Measurements from ENCODE around the gene MGRN1.
"Not testable (repeated sequence)": the region's sequence is repeated elsewhere in the genome, so short reads cannot be mapped to it uniquely, and the experiment has no call there.

The MGRN1 gene

DNA sequence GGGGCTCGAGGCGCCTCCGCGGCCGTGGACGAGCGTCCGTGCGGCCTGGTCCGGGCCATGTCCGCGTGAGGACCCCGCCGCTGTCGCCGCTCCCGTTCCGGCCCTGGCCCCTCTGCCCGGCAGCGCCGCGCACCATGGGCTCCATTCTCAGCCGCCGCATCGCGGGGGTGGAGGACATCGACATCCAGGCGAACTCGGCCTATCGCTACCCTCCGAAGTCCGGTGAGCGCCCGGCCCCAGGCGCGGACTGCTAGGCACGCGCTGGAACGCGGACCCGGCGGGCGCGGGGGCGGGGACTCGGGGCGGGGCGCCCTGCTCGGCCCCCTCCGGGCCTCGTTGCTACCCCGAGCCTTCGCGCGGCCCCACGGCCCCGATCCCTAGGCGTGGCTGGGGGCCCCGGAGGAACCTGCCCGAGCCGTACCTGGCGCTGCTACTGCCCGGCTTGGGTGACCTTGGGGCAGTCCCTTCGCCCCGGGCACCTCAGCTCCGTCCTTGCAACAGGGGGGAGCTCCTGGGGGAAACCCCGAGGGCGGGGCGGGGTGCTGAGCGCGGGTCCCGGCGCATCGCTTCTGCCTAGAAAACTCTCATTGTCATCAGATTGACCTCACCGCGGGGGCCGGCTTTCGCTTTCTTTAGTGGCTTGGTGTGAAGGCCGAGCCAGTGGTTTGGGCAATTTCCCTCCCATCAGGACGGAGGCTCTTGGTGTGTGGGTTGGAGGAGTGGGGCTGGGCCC lies 367 bp downstream of the MGRN1 start:
- DNase-seq (ENCODE audit: low read depth, low spot score) = no peak

DNA sequence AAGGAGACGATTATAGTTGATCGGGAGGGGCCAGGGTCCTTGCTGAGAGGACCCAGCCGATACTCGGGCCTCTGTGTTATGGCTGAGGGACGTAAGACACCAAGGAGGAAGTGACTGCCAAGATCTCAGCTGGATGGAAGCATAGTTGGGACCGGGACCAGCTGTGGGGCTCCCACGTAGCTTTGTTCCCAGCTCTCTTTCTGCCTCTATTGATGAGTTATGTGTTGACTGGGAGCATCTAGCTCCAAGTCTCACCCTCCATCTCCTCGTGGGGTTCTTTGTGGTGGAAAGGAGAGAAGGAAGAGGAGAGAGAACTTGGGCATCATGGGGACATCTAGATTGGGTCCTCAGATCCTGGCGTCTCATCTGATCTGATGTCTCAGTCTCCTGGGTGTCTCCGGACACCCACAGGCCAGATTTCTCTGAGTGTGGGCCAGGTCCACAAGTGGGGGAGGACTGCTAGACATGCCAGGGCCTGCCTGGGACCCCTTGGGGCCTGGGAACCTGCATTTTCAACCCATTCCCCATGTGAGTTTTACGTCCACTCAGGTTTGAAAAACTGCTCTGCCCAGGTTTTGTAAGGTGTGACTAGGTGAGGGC lies 1.0 kb downstream of the MGRN1 start:
- DNase-seq (ENCODE audit: low read depth, low spot score) = no peak

DNA sequence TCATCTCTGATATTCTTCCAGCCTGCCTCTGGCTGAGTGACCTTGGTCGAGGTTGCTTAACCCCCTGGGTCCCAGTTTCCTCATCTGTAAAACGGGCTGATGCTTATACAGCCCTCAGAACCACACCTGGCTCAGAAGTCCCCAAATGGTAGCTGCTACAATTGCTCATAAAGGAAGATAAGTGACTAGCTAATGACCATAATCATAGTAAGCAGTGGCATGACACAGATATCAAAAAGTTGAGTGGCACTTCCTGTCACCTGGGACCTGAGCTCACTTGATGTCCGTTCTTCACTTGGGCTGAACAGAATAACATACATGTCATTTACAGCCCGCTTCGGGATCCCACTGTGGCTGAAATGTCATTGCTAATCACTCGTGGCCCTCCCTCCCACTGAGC lies 1.8 kb downstream of the MGRN1 start:
- no peak for DNase-seq (ENCODE audit: low read depth, low spot score)

DNA sequence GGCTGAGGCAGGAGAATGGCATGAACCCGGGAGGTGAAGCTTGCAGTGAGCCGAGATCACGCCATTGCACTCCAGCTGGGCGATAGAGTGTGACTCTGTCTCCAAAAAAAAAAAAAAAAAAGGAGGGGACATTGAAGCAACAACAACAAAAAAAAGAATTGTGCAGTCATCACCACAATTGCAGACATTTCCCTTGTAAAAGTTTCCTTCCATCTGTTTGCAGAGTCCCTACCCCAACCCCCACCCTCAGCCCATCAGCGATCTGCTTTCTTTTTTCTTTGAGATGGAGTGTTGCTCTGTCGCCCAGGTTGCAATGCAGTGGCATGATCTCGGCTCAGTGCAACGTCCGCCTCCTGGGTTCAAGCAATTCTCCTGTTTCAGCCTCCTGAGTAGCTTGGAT lies 3.7 kb downstream of the MGRN1 start:
- DNase-seq (ENCODE audit: low read depth, low spot score) = no peak

DNA sequence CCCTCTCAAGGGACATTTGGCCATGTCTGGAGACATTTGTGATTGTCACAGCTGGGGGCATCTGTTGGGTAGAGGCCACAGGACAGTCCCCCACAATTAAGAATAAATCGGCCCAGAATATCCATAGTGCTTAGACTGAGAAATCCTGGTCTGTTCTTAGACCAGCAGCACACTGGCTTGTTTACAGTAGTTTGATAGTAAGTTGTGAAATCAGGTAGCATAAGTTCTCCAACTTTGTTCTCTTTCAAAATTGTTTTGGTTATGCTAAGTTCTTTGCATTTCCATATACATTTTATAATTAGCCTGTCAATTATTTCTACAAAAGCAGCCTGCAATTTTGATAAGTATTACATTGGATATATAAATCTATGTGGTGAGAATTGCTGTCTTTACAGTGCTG lies 6.8 kb downstream of the MGRN1 start:
- DNase-seq (ENCODE audit: low read depth, low spot score) = no peak

DNA sequence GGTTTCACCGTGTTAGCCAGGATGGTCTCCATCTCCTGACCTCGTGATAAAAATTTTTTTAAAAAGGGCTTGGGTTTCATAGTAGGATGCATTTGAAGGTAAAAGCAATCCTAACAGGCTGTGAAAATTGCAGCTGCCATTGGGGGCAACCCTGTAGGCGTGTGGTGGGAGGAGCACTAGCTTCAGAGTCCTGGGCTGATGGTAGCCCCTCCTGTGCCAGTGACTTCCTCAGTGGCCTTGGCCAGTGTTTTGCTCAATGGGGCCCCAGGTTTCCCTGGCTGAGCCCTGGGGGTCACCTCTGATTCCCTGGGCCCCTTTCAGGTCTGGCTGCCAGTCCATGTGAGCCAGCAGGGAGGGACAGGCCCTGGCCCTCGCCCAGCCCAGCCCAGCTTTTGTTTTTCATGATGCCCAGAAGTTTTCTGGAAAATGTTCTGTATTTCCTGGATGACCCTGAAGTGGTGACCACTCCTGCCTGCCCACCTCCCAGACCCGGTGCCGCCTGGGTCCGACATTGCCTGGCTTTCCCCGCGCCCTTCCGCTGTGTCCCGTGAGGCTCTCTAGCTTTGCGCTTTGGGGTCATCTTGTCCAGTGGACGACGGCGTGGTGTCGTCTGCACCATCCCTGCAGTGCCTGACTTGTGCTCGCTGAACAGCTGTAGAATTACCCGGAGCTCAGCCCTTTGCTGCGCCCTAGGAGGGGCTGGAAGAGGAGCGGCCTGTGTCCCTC lies 9.4 kb downstream of the MGRN1 start:
- DNase-seq (ENCODE audit: low read depth, low spot score) = no peak

DNA sequence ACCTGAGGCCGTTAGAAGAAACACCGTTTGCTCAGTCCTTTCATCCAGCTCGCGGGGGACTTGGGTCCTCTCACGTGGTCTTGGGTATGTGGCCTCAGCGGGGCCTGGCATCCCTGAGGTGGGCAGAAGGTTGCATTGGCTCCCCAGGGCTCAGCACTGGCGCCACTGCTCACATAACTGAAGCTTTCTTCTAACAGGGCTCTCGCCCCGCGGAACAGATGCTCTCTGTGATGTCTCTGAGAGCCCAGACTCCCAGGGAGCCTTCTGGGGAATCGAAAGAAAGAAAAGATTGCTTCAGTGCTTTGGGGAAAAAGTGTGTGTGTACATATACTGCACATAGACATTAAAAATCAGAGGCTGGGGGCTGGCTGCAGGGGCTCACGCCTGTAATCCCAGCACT lies 10.1 kb downstream of the MGRN1 start:
- no peak for DNase-seq (ENCODE audit: low read depth, low spot score)

DNA sequence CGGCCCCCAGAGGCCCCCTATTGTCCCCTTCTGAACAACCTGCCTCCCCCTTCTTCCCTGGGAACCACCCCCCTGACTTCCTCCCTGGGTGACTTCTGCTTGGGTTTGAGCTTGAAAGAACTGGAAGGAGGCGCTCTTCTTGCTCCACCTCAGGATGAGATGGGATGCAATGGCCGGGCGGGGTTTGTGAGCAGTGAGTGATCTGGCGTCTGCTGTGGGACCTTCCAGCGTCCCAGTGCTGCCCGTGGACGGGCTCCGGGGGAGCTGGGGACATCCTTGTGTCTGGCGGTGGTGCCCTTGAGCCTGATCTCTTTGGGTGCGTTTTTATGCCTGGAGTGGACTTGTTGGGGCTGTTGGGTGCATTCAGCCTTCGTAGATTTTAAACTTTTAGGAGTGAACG lies 11.6 kb downstream of the MGRN1 start:
- no peak for DNase-seq (ENCODE audit: low read depth, low spot score)

DNA sequence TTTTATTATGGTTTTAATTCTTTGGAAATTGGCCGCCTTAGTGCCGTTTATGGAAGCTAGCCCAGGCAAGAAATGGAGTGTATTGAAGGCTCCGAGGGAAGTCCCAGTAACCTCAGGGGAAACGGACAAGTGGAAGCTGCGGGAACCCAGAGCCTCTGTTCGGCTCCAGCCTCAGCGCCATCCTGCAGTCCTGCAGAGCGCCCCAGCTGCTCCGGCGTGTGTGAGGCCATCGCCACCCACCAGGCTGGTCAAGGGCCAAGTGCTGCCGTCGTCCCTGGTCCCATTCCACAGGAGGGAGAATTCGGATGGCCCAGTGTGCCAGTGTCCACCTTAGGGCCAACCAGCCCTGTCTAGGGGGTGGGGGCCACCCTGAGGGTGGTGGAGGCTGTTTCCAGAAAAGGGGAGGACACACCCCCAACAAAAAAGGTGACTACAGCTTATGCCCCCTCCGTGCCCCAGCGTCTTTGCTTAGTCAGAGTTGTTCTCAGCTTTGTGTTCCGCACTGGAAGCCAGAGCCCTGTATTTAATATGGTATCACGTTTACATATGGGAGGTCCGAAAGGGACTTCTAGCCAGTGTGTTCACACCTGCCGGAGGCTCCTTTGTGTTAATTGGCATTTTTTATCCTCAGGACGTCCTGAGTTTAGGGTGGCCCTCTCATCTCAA lies 13.0 kb downstream of the MGRN1 start:
- DNase-seq (ENCODE audit: low read depth, low spot score) = no peak

DNA sequence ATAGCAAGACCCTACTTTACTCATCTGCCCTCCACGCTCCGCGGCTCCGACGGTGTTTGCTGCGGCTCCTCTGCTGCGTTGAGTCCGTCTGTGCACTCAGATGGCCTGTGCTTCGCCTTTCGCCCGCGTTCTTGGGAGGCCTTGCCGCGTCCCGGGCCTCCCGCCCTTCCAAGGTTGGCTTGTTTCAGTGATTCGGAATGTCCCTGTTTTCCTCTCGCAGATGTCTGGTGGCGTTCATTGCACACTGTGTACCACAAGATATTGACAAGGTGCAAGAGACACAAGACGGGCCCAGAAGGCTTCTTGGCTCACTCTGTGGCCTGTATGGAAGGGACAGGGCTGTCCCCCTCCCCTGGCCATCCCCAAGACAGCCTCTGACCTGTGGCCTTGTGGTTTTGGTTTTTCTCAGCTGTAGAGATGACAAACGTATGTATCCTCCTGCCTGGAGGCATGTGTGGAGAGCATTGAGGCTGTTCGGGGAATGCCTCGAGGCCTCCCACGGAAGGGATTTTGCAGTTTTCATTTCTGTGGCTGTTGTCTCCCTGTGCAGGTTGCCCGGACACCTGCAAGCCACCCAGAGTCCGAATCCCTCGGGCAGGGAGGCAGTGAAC lies 15.4 kb downstream of the MGRN1 start:
- DNase-seq (ENCODE audit: low read depth, low spot score) = no peak

DNA sequence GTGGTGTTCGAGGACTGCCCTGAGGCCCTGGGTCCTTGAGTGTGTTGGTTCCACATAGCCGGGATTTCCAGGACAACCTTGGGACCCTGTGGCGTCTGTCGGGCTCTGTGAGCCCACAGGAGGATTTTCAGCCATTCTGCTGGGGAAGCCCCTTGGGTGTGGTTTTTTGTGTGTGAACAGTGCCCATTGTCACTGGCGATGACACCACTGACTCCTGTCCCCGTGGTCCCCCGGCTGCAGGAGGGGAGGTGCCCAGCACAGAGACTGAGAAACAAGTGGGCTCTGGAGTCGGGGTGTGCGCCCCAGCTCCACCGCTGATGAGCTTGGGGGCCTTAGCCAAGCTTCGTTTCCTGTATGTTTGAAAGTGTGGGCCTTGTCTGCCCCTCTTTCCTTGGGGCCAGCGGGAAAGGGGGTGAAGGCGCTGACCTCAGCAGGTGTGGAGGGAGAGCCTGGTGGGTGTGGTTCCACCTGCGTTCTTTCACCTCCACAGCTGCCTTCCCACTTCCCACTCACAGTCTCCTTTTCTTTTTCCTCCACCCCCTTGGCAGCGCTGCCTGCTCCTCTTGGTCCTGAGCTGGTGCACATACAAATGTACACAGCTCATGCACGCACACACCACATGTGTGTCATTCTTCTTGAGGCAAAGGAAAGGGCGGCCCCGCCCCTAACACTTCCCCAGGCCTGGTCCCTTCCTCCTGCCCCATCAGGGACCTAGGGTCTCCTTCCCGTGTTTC lies 16.1 kb downstream of the MGRN1 start:
- no peak for DNase-seq (ENCODE audit: low read depth, low spot score)

DNA sequence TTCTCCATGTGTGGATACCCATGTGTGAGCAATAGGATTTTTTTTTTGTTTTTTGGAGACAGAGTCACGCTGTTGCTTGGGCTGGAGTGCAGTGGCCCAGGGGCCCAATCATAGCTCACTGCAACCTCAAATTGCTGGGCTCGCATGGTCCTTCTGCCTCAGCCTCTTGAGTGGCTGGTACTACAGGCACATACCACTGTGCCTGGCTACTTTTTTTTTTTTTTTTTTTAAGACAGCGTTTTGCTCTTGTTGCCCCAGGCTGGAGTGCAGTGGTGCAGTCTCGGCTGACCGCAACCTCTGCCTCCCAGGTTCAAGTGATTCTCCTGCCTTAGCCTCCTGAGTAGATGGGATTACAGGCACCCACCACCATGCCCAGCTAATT lies 16.7 kb downstream of the MGRN1 start:
- DNase-seq (ENCODE audit: low read depth, low spot score) = no peak

DNA sequence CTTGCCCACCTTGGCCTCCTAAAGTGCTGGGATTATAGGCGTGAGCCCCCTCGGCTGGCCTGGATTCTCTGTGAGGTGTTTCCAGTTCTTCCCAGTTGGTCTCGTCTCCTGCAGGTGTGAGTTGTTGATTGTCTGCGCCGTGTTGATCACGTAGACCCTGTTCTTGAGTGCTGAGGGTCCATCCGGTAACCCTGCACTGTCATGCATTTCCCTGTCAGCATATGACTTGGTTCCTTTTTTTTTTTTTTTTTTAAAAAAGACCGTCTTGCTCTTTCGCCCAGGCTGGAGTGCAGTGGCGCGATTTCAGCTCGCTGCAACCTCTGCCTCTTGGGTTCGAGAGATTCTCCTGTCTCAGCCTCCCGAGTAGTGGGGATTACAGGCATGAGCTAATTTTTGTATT lies 17.3 kb downstream of the MGRN1 start:
- no peak for DNase-seq (ENCODE audit: low read depth, low spot score)

DNA sequence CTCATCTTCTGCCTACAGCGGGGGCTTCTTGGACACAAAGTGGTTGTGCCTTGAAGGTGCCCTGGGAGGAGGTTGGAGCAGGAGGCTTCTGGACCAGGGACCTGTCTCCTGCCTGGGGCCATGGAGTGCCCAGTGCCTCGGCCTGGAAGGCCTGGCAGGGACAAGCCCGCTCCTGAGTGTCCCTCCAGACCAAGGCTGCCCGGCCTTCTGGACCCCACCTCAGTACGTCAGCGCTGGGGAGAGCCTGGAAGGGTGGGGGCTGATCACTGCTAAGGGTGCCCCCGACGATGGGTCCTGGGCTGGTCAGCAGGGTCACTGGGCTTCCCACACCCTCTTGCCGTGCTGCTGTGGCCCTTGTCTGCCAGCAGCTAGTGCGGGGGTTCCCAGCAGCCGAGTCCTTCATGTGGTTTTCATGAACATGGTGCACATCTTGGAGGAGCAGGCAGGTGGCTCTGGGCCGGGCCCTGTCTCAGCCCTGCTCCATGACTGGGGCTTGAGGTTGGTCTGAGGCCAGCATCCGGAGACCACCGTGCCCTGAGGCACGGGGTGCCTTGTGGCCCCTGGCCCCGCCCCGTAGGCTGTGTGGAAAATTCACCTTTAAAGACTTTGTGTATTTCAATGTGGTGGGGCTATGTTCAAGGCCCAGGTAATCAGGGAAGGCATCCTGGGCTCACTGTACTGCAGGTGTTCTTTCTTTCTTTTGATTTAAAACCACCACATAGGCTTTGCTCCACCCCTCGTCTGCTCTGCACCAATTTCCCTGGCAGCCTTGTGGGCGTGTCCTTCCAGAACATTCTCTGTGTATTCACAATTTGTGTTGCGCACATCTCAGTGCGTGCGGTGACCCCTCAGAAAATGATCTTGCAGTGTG lies 22.4 kb downstream of the MGRN1 start:
- no peak for DNase-seq (ENCODE audit: low read depth, low spot score)

DNA sequence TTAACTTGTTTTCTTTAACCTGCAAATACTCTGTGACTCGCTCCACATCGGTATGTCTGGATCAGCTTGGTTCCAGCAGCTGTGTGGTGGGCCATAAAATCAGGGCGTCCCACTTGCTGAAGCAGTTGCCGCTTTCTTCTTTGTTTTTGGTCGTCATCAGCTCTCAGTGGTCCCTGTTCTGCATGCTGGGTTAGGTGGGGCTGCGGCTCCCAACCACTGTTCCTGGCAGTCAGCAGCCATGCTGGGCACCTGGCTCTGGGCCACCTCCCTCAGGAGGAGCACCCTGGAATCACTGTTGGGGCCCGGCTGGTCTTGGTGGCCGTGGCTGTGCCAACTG lies 23.0 kb downstream of the MGRN1 start:
- DNase-seq (ENCODE audit: low read depth, low spot score) = no peak

DNA sequence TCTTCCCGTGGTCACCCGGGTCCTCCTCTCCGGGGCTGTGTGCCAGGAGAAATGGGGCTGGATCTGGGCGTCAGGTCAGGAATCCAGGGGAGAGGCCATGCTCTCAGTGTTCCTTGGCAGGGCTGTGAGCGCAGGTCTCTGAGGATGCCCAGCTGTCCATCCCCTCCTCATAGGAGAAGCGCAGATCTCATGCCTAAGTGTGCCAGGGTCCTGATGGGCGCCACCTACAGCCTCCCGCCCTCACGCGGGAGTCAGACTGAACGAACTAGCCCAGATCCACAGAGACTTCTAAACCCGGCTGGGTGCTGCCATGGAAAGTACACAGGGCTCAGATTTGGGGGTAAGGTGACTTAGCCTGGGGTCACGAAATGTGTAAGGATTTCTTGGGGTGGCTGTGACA lies 24.3 kb downstream of the MGRN1 start:
- DNase-seq (ENCODE audit: low read depth, low spot score) = no peak

DNA sequence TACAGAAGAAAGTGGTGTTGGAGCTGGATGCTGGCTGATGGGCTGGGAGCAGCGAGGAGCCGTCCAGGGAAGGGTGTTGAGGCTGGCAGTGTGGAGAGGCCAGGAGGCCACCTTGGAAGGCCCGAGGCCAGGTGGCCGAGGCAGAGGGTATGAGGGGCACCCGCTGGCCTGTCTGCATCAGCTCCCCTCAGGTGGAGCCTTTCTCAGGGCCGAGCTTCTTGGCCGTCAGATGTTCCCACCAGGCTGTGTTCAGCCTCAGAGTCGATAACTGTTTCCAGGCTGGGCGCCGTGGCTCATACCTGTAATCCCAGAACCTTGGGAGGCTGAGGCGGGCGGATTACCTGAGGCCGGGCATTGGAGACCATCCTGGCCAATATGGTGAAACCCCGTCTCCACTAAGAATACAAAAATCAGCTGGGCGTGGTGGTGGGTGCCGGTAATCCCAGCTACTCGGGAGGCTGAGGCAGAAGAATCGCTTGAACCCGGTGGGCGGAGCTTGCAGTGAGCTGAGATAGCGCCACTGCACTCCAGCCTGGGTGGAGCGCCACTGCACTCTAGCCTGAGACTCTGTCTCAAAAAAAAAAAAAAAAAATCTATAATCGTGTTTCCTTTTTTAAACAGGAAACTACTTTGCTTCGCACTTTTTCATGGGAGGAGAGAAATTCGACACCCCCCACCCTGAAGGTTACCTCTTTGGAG lies 25.3 kb downstream of the MGRN1 start:
- DNase-seq (ENCODE audit: low read depth, low spot score) = no peak

DNA sequence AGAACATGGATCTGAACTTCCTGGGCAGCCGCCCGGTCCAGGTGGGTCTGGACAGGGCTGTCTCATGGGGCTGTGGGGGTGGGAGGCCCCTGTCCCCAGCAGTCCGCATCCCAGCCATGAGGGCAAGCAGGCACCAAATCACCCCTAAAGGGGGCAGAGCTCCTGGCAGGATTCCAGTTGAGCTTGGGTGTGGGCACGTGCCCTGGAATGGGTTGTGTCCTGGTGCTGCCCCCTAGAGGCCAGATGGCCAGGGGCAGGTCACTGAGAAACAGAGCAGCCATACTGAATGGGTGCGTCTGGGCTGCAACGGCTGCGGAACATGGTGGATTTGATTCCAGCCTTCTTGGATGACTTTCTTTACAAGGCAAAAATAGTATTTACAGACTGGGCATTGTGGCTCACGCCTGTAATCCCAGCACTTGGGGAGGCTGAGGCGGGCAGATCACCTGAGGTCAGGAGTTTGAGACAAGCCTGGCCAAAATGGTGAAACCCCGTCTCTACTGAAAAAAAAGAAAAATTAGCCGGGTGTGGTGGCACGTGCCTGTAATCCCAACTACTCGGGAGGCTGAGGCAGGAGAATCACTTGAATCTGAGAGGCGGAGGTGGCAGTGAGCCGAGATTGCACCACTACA lies 25.9 kb downstream of the MGRN1 start:
- DNase-seq (ENCODE audit: low read depth, low spot score) = not testable (repeated sequence)

DNA sequence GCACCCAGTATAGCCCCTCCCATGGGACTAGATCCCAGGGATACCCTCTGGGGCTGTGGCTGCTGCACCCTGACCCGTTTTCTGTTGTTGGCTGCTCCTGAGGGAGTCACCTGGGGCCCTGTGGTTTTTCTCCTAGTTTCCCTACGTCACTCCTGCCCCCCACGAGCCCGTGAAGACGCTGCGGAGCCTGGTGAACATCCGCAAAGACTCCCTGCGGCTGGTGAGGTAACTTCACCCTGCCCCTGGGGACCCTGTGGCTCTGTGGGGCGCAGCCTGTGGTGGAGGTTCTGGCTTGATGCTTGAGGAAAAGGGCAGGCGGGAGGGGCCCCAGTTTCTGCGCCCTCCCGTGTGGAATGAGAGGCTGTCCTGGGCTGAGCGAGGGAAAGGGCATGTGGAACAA lies 27.2 kb downstream of the MGRN1 start:
- DNase-seq (ENCODE audit: low read depth, low spot score) = no peak

DNA sequence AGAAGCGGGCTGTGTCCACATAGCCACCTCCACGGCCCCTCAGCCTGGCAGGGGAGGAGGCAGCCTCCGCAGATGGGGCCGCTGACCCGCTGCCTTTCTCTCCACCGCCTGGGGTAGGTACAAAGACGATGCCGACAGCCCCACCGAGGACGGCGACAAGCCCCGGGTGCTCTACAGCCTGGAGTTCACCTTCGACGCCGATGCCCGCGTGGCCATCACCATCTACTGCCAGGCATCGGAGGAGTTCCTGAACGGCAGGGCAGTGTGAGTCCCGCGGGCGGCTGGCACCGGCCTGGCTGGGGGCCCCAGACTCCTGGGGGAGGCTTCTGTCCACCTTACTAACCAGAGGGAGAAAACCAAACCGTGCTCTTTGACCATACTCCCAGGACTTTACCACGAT lies 27.9 kb downstream of the MGRN1 start:
- DNase-seq (ENCODE audit: low read depth, low spot score) = no peak
